IMR-90 (cell line): ENCODE results near the gene EVA1C. TPM values are rescaled to one million over a fixed set of nuclear protein-coding genes. Genes with fewer than 3 reads are reported as not detected.

Experiments used
- ATAC-seq: fragments of 200-7000 bp; cut with Tn5 transposase; 2 replicates; pipeline ENCODE4 v1.9.1; 2020; ENCODE audit warnings: low read depth, mild to moderate bottlenecking, moderate library complexity
- BruUV-seq: library from RNA; stranded (reverse); fragments of 400-500 nt; replicated peaks from 2 replicates; lab custom pipeline; 2021; lab: Mats Ljungman, UMichigan
- CTCF ChIA-PET: fragments of 300-600 bp; formaldehyde crosslinking; extraction: SDS; loops from one replicate; lab custom pipeline; 2021; ENCODE audit warnings: antibody characterized with exemption; lab: Yijun Ruan, JAX
- POLR2A ChIA-PET: fragments of 300-600 bp; sonication (Branson Sonifier 250); formaldehyde crosslinking; loops from one replicate; lab custom pipeline; 2022; ENCODE audit warnings: antibody characterized with exemption; ENCODE audit not compliant: unreplicated experiment; lab: Charles Lee
- DNase-seq: peaks from one replicate; pipeline ENCODE4 v3.0.0; 2013
- H2AFZ ChIP-seq: replicated peaks from 2 replicates; pipeline ENCODE3; 2013; ENCODE audit warnings: low read length, mild to moderate bottlenecking; ENCODE audit not compliant: poor library complexity
- H2AK5ac ChIP-seq: 2 replicates; pipeline ENCODE4 v1.6.1; 2013; ENCODE audit warnings: low read depth, low read length, inconsistent platforms
- H2AK9ac ChIP-seq: replicated peaks from 2 replicates; pipeline ENCODE3; 2013; ENCODE audit warnings: mild to moderate bottlenecking, low read depth, low read length, moderate library complexity; ENCODE audit not compliant: poor library complexity
- H2BK120ac ChIP-seq: 2 replicates; pipeline ENCODE4 v1.6.1; 2013; ENCODE audit warnings: low read depth, low read length, inconsistent platforms
- H2BK15ac ChIP-seq: 3 replicates; pipeline ENCODE4 v1.6.1; 2013; ENCODE audit warnings: low read depth, low read length, inconsistent platforms
- H2BK20ac ChIP-seq: 2 replicates; pipeline ENCODE4 v1.6.1; 2013; ENCODE audit warnings: low read depth, mild to moderate bottlenecking, inconsistent platforms, low read length, moderate library complexity
- H2BK5ac ChIP-seq: 2 replicates; pipeline ENCODE4 v1.6.1; 2013; ENCODE audit warnings: mild to moderate bottlenecking, low read depth, low read length, inconsistent platforms; ENCODE audit not compliant: poor library complexity, severe bottlenecking
- H3K14ac ChIP-seq: replicated peaks from 2 replicates; pipeline ENCODE4 v1.6.1; 2013; ENCODE audit warnings: low read depth, low read length, inconsistent platforms
- H3K18ac ChIP-seq: 2 replicates; pipeline ENCODE4 v1.6.1; 2013; ENCODE audit warnings: low read depth, low read length, control low read depth
- H3K23ac ChIP-seq: 2 replicates; pipeline ENCODE4 v1.6.1; 2013; ENCODE audit warnings: low read depth, low read length, inconsistent platforms
- H3K27ac ChIP-seq: 2 replicates; pipeline ENCODE4 v1.5.1; 2013; ENCODE audit warnings: mild to moderate bottlenecking, control low read depth, low read length; ENCODE audit not compliant: insufficient read depth
- H3K27me3 ChIP-seq: 2 replicates; pipeline ENCODE4 v1.6.1; 2013; ENCODE audit warnings: low read length; ENCODE audit not compliant: control insufficient read depth, insufficient read depth
- H3K36me3 ChIP-seq: 2 replicates; pipeline ENCODE4 v1.6.1; 2013; ENCODE audit warnings: low read length, mixed read lengths; ENCODE audit not compliant: control insufficient read depth, insufficient read depth
- H3K4ac ChIP-seq: 2 replicates; pipeline ENCODE4 v1.6.1; 2013; ENCODE audit warnings: low read depth, low read length, inconsistent platforms
- H3K4me1 ChIP-seq: 2 replicates; pipeline ENCODE4 v1.6.1; 2013; ENCODE audit warnings: low read length, mixed read lengths; ENCODE audit not compliant: control insufficient read depth, insufficient read depth
- H3K4me2 ChIP-seq: 2 replicates; pipeline ENCODE4 v1.6.1; 2013; ENCODE audit warnings: low read depth, mild to moderate bottlenecking, control low read depth, low read length, moderate library complexity
- H3K4me3 ChIP-seq: 2 replicates; pipeline ENCODE4 v1.5.1; 2013; ENCODE audit warnings: low read depth, mild to moderate bottlenecking, control low read depth, low read length, moderate library complexity; ENCODE audit not compliant: insufficient read depth
- H3K56ac ChIP-seq: 2 replicates; pipeline ENCODE4 v1.6.1; 2013; ENCODE audit warnings: low read length, inconsistent platforms; ENCODE audit not compliant: insufficient read depth; ENCODE audit errors: extremely low read depth
- H3K79me1 ChIP-seq, 2 experiments: 2 replicates each; pipeline ENCODE4 v1.6.1; 2013; ENCODE audit warnings: low read length in 2 of 2, inconsistent platforms in 1 of 2, low read depth in 1 of 2
- H3K9ac ChIP-seq: 2 replicates; pipeline ENCODE4 v1.6.1; 2013; ENCODE audit warnings: low read depth, low read length, control low read depth
- H3K9me1 ChIP-seq: 2 replicates; pipeline ENCODE4 v1.6.1; 2013; ENCODE audit warnings: low read length, inconsistent platforms; ENCODE audit not compliant: insufficient read depth
- H3K9me3 ChIP-seq: 2 replicates; pipeline ENCODE4 v1.6.1; 2013; ENCODE audit warnings: low read length; ENCODE audit not compliant: control insufficient read depth, insufficient read depth
- H4K20me1 ChIP-seq: 2 replicates; pipeline ENCODE4 v1.6.1; 2013; ENCODE audit warnings: low read length, inconsistent platforms; ENCODE audit not compliant: insufficient read depth
- H4K5ac ChIP-seq: 2 replicates; pipeline ENCODE4 v1.6.1; 2013; ENCODE audit warnings: mild to moderate bottlenecking, low read depth, low read length, control low read depth
- H4K8ac ChIP-seq, 2 experiments: 2 replicates each; pipeline ENCODE4 v1.6.1; 2013; ENCODE audit warnings: low read depth in 2 of 2, low read length in 2 of 2, control low read depth in 1 of 2, inconsistent platforms in 1 of 2
- H4K91ac ChIP-seq: 2 replicates; pipeline ENCODE4 v1.6.1; 2013; ENCODE audit warnings: low read depth, low read length, inconsistent platforms; ENCODE audit not compliant: insufficient read depth
- CHD1 ChIP-seq: IDR thresholded peaks from 2 replicates; pipeline ENCODE4 v1.6.1; 2012; ENCODE audit warnings: low read depth, low read length, improper control_type of control experiment
- FOS ChIP-seq: fragments of 150-350 bp; IDR thresholded peaks from 2 replicates; pipeline ENCODE4 v1.6.1; 2016; ENCODE audit warnings: low read depth, low read length
- MXI1 ChIP-seq: IDR thresholded peaks from 2 replicates; pipeline ENCODE4 v1.6.1; 2012; ENCODE audit warnings: low read depth, mild to moderate bottlenecking, low read length, moderate library complexity, borderline replicate concordance
- NFE2L2 ChIP-seq: fragments of 150-350 bp; IDR thresholded peaks from 2 replicates; pipeline ENCODE4 v1.6.1; 2016; ENCODE audit warnings: low read depth, mild to moderate bottlenecking, low read length
- POLR2A ChIP-seq: IDR thresholded peaks from 2 replicates; pipeline ENCODE4 v1.6.1; 2012; ENCODE audit warnings: mild to moderate bottlenecking, low read depth, low read length
- RCOR1 ChIP-seq: IDR thresholded peaks from 2 replicates; pipeline ENCODE4 v1.6.1; 2012; ENCODE audit warnings: mild to moderate bottlenecking, low read length, improper control_type of control experiment; ENCODE audit not compliant: insufficient replicate concordance
- USF2 ChIP-seq: fragments of 150-350 bp; IDR thresholded peaks from 2 replicates; pipeline ENCODE4 v1.6.1; 2017; ENCODE audit warnings: mild to moderate bottlenecking, antibody characterized with exemption, low read length, low read depth
- WGBS, 2 experiments: methylation state at CpG; one replicate each; pipeline versions ENCODE4 v1.1.5 to v1.1.7; 2013; ENCODE audit warnings: missing lambda C conversion rate in 2 of 2; ENCODE audit not compliant: insufficient read length in 1 of 2; ENCODE audit errors: extremely low coverage in 2 of 2; 5-methylcytosine and 5-hydroxymethylcytosine counted together
- dilution Hi-C: fragments of 300-500 bp; cut with HindIII; formaldehyde crosslinking; loops from one replicate; pipeline ENCODE4 v1.14.3; 2018; ENCODE audit warnings: low sequenced_read_pairs; ENCODE audit not compliant: unreplicated experiment
- in situ Hi-C: fragments of 300-500 bp; cut with MboI; formaldehyde crosslinking; loops from 3 replicates; pipeline ENCODE4 v1.14.3; 2019; ENCODE audit warnings: low sequenced_read_pairs, inconsistent platforms, mixed read lengths
- intact Hi-C: fragments of 100-400 bp; cut with micrococcal nuclease; formaldehyde crosslinking; loops from 2 replicates; pipeline ENCODE4 v1.10.0; 2022
- polyA plus RNA-seq, 3 experiments: library from polyadenylated mRNA; depleted of rRNA; stranded (reverse); fragments of >200 nt; gene quantifications; 2 replicates each; pipeline ENCODE4 v1.2.3, GENCODE V29; 2012; ENCODE audit warnings: low replicate concordance in 1 of 3
- total RNA-seq: library from RNA; depleted of rRNA; stranded (reverse); fragments of >200 nt; gene quantifications from 2 replicates; pipeline ENCODE4 v1.2.3, GENCODE V29; 2012

Gene EVA1C
- total and polyA plus RNA-seq, 2 of the 4 experiments (the other 2 are of a cell fraction) = 0.72 to 1.1 TPM

- no CpG with 5 or more reads among the region's 6 CpGs for WGBS, 2 experiments
- Histone ChIP-seq H2AK5ac (no peak overlapping the region; the same call in 1 of the 2 replicates), H3K4me3 (no peak overlapping the region), H4K91ac (no peak overlapping the region), H2BK15ac (no peak overlapping the region), H3K18ac (no peak overlapping the region), H3K4ac (no peak overlapping the region), H3K4me2 (no peak overlapping the region), H3K14ac (no peak overlapping the region), H3K23ac (no peak overlapping the region), H3K4me1 (peaks cover 12% of the 10 kb centered on the region), H2AK9ac (no peak overlapping the region), H2BK20ac (no peak overlapping the region), H3K36me3 (peaks cover 1% of the 10 kb centered on the region; the same call in 1 of the 2 replicates), H3K56ac (no peak overlapping the region), H2AFZ (no peak overlapping the region), H2BK120ac (no peak overlapping the region), H3K27me3 (no peaks in the 10 kb centered on the region), H3K9me3 (no peaks in the 10 kb centered on the region), H4K5ac (no peak overlapping the region), H3K9ac (no peak overlapping the region), H3K9me1 (no peaks in the 10 kb centered on the region), H3K27ac (no peak overlapping the region), H3K79me1 (no peaks in the 10 kb centered on the region), H2BK5ac (no peak overlapping the region), H4K8ac (no peak overlapping the region), H4K20me1 (no peaks in the 10 kb centered on the region)
- DNase-seq = no peak
- ATAC-seq = no peak
- ChIA-PET CTCF (no interaction called here), POLR2A (no interaction called here)
- no TSS peak for BruUV-seq
- TF ChIP-seq NFE2L2 (no peak), FOS (no peak), CHD1 (no peak), RCOR1 (no peak), POLR2A (no peak), MXI1 (no peak), USF2 (no peak)
- intact Hi-C loops (no loop called here), dilution Hi-C loops (no loop called here), in situ Hi-C loops (no loop called here)
Observed at GRCh38 chr21:32468681-32469111, 56.2 kb downstream of the EVA1C start.
